ENCODE measurements around the gene ZSWIM7.
"Not testable (repeated sequence)": the region's sequence is repeated elsewhere in the genome, so short reads cannot be mapped to it uniquely, and the experiment has no call there.

Gene ZSWIM7

DNA sequence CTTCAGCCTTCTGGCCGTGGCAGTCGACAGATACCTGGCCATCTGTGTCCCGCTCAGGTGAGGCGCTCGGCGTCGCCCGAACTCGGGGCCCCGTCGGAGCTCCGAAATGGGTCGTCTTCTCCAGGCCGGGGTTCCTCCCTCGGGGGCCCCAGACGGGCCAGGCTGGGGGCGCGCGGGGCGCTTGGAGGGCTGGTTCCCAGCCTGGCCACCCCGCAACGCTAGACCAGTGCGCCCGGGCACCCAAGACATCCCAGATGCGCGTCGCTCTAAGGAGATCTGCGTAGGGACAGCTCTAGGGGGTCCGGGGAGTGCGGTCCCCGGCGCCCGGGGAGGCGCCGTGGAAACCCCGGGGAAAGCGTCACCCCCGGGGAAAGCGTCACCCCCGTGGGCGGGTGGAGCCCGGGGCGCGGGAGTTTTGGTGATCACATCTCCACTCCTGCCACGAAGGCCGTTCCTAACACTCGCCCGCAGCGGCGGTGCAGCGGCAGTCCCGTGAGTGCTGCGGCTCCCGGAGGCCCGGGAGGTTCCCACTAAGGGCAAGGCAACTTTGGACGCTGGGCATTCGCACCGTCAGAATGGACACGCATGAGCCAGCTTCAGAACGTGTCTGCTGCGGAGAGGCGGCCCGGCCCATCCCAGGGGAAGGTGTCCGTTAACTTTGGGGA, 53.8 kb downstream of the ZSWIM7 start:
- H3K4me3 ChIP-seq (ENCODE audit: low read depth, low read length): no peak overlapping the region
- no peak for DNase-seq (ENCODE audit: low read depth)
- TF ChIP-seq, protein P1, sequence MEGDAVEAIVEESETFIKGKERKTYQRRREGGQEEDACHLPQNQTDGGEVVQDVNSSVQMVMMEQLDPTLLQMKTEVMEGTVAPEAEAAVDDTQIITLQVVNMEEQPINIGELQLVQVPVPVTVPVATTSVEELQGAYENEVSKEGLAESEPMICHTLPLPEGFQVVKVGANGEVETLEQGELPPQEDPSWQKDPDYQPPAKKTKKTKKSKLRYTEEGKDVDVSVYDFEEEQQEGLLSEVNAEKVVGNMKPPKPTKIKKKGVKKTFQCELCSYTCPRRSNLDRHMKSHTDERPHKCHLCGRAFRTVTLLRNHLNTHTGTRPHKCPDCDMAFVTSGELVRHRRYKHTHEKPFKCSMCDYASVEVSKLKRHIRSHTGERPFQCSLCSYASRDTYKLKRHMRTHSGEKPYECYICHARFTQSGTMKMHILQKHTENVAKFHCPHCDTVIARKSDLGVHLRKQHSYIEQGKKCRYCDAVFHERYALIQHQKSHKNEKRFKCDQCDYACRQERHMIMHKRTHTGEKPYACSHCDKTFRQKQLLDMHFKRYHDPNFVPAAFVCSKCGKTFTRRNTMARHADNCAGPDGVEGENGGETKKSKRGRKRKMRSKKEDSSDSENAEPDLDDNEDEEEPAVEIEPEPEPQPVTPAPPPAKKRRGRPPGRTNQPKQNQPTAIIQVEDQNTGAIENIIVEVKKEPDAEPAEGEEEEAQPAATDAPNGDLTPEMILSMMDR (IDR thresholded peaks at IDR 0.05; ENCODE audit: low read depth, low read length, missing control alignments): no peak

DNA sequence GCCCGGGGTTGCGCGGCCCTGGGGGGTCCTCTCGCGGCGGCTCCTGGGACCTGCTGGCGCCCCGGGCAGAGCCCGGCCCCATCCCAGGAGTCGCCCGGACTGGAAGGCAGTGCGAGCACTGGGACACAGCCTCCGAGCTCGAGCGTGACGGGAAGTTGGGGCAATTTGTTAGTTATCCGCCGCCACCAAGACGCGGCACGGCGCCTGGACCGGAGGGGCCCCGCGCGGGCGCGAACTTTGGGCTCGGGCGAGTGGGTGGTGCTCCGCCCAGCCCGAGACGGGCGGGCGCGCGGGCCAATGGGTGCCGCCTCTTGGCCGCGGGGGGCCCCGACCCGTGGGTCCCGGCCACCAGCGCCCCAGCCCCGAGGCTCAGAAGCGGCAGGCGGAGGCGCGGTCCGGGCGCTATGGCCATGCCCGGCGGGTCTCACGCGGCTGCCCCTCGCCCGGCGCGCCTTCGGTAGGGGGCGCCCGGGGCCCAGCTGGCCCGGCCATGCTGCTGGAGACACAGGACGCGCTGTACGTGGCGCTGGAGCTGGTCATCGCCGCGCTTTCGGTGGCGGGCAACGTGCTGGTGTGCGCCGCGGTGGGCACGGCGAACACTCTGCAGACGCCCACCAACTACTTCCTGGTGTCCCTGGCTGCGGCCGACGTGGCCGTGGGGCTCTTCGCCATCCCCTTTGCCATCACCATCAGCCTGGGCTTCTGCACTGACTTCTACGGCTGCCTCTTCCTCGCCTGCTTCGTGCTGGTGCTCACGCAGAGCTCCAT, 54.6 kb downstream of the ZSWIM7 start, which contains the start of gene ADORA2B:
Gene ADORA2B, plus strand, starts transcription at position 372 of the 768 bp plus-strand sequence. Its CDS starts 119 bp downstream, at position 491.
- DNase-seq (ENCODE audit: low read depth): no peak
- peak within 1 kb of the TSS; percentile 5 for H3K4me3 ChIP-seq (ENCODE audit: low read depth, low read length)
- TF ChIP-seq, protein P1 (IDR thresholded peaks at IDR 0.05; ENCODE audit: low read depth, low read length, missing control alignments): peak; percentile 35

DNA sequence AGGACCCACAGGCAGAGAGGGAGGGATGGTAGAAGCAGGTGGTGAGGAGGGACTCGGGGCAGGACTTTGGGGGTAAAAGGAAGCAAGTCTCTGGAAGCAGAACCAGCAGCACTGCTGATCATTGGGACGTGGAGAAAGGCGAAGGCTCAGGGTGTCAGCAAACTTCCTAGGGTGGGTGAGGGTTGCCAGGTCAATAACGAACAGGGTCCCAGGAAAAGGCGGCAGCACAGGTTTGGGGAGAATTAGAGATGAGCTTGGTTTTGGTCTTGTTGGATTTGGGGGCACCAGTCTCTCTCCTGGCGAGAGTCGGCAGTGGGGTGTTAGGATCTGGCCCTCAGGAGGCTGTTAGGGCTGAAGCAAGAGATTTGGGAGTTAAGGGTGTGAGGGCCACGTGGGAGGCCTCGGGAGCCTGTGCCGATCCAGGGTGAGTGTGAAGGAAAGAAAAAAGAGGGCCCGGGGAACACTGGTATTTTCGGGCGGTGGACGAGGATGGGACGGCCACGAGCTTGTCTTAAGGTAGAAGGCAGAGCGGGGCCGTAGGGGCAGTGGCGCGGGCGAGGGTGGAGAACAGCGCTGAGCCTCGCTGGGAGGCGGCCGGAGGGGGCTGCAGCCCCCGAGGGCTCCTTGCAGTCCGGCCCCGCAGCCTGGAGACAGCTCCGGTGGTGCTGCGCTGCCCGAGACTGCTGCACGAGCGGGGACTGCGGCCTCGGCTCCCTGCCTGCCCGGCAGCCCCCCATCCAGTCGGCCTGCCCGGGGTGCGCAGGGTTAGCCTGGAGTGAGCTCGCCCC, 55.3 kb downstream of the ZSWIM7 start:
- no peak overlapping the region; the same call in 1 of the 2 replicates for H3K4me3 ChIP-seq (ENCODE audit: low read depth, low read length)
- TF ChIP-seq, protein P1 (IDR thresholded peaks at IDR 0.05; ENCODE audit: low read depth, low read length, missing control alignments): no peak
- no peak for DNase-seq (ENCODE audit: low read depth)

DNA sequence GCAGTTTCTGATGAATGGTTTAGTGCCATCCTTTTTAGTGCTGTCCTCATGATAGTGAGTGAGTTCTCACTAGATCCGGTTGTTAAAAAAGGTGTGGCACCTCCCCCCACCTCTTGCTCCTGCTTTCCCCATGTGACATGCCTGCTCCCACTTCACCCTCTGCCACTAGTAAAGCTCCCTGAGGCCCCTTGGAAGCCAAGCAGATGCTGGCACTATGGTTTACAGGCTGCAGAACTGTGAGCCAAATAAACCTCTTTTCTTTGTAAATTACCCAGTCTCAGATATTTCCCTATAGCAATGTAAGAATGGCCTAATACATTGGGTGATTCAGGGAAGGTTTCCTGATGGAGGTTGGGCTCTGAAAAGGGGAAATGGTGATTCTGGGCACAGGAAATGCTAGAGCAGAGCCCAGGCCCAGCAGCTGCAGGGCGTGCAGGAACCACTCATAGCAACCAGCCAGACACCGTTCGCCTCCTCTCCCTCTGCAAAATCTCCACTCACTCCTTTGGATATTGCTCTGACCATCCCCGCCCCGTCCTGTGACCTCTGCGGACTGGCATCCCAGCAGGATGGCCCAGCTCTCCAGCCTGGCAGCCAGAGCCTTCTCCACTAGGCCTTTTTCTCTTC, 57.2 kb downstream of the ZSWIM7 start:
- TF ChIP-seq, protein P1 (IDR thresholded peaks at IDR 0.05; ENCODE audit: low read depth, low read length, missing control alignments): no peak
- DNase-seq (ENCODE audit: low read depth): no peak
- no peak overlapping the region for H3K4me3 ChIP-seq (ENCODE audit: low read depth, low read length)

DNA sequence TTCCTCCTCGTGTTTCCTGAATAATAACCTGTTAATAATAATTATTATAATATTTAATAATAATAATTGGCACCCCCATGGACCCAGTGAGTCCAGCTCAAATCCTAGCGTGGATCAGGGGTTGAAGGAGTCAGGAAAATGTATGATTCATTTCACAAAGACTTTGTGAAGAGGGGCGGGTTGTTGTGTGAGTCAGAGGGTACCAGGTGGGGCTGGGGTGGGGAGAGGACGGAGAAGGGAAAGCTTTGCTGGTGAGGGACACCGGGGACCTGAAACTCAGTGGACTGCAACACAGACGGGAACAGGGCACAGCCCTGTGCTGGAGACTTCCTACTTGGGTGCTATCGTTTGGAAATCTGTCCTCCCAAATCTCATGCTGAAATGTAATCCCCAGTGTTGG, 57.7 kb downstream of the ZSWIM7 start:
- no peak overlapping the region for H3K4me3 ChIP-seq (ENCODE audit: low read depth, low read length)
- TF ChIP-seq, protein P1 (IDR thresholded peaks at IDR 0.05; ENCODE audit: low read depth, low read length, missing control alignments): no peak
- DNase-seq (ENCODE audit: low read depth): no peak

DNA sequence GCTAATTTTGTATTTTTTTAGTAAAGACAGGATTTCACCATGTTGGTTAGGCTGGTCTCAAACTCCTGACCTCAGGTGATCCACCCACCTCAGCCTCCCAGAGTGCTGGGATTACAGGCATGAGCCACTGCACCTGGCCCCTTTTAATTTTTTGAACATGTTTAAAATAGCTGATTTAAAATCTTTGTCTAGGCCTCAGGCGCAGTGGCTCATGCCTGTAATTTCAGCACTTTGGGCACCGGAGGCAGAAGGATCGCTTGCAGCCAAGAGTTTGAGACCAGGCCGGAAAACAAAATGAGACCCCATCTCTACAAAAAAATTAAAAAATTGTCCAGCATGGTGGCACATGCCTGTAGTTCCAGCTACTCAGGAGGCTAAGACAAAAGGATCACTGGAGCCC, 63.0 kb downstream of the ZSWIM7 start:
- H3K4me3 ChIP-seq (ENCODE audit: low read depth, low read length); DNase-seq (ENCODE audit: low read depth): not testable (repeated sequence)

DNA sequence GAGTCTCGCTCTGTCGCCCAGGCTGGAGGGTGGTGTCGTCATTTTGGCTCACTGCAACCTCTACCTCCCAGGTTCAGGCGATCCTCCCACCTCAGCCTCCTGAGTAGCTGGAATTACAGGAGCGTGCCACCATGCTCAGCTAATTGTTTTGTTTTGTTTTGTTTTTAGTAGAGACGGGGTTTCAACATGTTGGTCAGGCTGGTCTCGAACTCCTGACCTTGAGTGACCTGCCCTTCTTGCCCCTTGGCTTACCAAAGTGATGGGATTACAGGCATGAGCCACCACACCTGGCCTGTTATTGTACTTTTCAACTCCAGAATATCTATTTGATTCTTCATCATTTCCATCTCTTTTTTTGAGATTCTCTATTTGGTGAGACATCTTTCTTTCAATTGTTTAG, 63.6 kb downstream of the ZSWIM7 start:
- H3K4me3 ChIP-seq (ENCODE audit: low read depth, low read length): no peak overlapping the region
- DNase-seq (ENCODE audit: low read depth): no peak
- TF ChIP-seq, protein P1 (IDR thresholded peaks at IDR 0.05; ENCODE audit: low read depth, low read length, missing control alignments): no peak
